ENCODE data around the gene FAM89B.

DNA sequence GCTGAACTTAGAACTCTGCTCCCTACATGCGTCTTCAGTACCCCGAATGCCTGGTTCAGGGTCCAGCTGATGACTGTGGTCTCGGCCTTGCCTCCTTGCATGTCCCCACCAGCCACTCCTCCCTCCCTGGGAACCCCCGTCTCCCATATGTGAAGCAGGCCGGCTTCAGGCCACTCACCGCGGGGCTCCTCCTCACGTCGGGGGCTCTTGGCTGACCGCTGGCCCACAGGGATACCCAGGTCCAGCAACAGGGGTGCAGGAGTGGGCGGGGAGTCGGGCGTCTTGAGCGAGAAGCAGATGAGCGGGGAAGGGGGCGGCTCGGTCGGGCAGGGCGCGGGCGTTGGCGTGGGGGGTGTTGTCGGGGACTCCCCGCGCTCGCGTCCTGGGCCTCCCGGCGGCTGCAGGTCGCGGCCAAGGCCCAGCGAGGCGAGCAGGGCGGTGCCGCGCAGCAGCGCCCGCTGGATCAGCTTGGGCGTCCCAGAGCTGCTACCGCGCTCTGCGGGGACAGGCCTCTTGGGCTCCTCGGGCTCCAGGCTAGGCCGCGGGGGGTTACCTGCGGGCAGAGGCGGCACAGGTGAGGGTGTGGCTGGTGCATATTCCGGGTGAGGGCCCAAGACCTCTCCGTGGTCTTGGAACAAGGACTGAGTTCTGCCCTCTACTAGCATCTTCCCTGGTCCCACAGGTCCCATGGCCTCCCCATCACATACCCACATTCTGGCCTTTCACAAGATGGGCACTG lies 27.0 kb downstream of the FAM89B start:
- TF ChIP-seq CTCF (IDR thresholded peaks at IDR 0.05) (no peak), POLR2AphosphoS5 (IDR thresholded peaks at IDR 0.05; ENCODE audit: low read depth, low read length) (no peak)
- TF ChIP-seq, protein P1, sequence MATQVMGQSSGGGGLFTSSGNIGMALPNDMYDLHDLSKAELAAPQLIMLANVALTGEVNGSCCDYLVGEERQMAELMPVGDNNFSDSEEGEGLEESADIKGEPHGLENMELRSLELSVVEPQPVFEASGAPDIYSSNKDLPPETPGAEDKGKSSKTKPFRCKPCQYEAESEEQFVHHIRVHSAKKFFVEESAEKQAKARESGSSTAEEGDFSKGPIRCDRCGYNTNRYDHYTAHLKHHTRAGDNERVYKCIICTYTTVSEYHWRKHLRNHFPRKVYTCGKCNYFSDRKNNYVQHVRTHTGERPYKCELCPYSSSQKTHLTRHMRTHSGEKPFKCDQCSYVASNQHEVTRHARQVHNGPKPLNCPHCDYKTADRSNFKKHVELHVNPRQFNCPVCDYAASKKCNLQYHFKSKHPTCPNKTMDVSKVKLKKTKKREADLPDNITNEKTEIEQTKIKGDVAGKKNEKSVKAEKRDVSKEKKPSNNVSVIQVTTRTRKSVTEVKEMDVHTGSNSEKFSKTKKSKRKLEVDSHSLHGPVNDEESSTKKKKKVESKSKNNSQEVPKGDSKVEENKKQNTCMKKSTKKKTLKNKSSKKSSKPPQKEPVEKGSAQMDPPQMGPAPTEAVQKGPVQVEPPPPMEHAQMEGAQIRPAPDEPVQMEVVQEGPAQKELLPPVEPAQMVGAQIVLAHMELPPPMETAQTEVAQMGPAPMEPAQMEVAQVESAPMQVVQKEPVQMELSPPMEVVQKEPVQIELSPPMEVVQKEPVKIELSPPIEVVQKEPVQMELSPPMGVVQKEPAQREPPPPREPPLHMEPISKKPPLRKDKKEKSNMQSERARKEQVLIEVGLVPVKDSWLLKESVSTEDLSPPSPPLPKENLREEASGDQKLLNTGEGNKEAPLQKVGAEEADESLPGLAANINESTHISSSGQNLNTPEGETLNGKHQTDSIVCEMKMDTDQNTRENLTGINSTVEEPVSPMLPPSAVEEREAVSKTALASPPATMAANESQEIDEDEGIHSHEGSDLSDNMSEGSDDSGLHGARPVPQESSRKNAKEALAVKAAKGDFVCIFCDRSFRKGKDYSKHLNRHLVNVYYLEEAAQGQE (IDR thresholded peaks at IDR 0.05; ENCODE audit: insufficient read depth in 1 of 2, low read depth in 2 of 2, low read length in 1 of 2), result no peak
